H9 (cell line): ENCODE data around the gene ECE1. TPM values are rescaled to one million over a fixed set of nuclear protein-coding genes. Genes with fewer than 3 reads are reported as not detected.
A peak's percentile ranks its signal among the peaks of the same experiment; 100 is the strongest.

ENCODE experiments used
- DNase-seq: peaks from one replicate; pipeline ENCODE4 v3.0.0-alpha.2; 2017
- H2AFZ ChIP-seq: one replicate; pipeline ENCODE4 v1.6.1; 2013; ENCODE audit warnings: mild to moderate bottlenecking, low read length, control low read depth, moderate library complexity
- H2AK5ac ChIP-seq: 2 replicates; pipeline ENCODE4 v1.6.1; 2013; ENCODE audit warnings: low read length, control low read depth, mixed read lengths; ENCODE audit not compliant: insufficient read length
- H2BK120ac ChIP-seq: one replicate; pipeline ENCODE4 v1.6.1; 2013; ENCODE audit warnings: low read depth, mild to moderate bottlenecking, low read length, control low read depth, inconsistent platforms; ENCODE audit not compliant: poor library complexity, severe bottlenecking
- H2BK12ac ChIP-seq: 2 replicates; pipeline ENCODE4 v1.6.1; 2013; ENCODE audit warnings: low read length, control low read depth, mixed read lengths, low read depth; ENCODE audit not compliant: insufficient read length
- H2BK15ac ChIP-seq: 2 replicates; pipeline ENCODE4 v1.6.1; 2013; ENCODE audit warnings: low read depth, low read length, control low read depth
- H2BK20ac ChIP-seq: one replicate; pipeline ENCODE4 v1.6.1; 2013; ENCODE audit warnings: low read depth, mild to moderate bottlenecking, low read length, control low read depth, inconsistent platforms; ENCODE audit not compliant: poor library complexity, severe bottlenecking
- H2BK5ac ChIP-seq: 2 replicates; pipeline ENCODE4 v1.6.1; 2013; ENCODE audit warnings: low read length, control low read depth, mixed read lengths; ENCODE audit not compliant: insufficient read length
- H3K14ac ChIP-seq: 2 replicates; pipeline ENCODE4 v1.6.1; 2013; ENCODE audit warnings: low read length, control low read depth; ENCODE audit not compliant: insufficient read depth
- H3K18ac ChIP-seq: 2 replicates; pipeline ENCODE4 v1.6.1; 2013; ENCODE audit warnings: low read depth, mild to moderate bottlenecking, mixed read lengths, low read length, control low read depth; ENCODE audit not compliant: insufficient read length
- H3K23ac ChIP-seq: 2 replicates; pipeline ENCODE4 v1.6.1; 2013; ENCODE audit warnings: low read length, control low read depth, mixed read lengths, low read depth; ENCODE audit not compliant: insufficient read length
- H3K23me2 ChIP-seq: 2 replicates; pipeline ENCODE4 v1.6.1; 2013; ENCODE audit warnings: low read depth, mild to moderate bottlenecking, mixed read lengths, low read length, control low read depth; ENCODE audit not compliant: insufficient read length, poor library complexity, severe bottlenecking
- H3K27ac ChIP-seq: 2 replicates; pipeline ENCODE4 v1.5.1; 2013; ENCODE audit warnings: low read length, control low read depth, mixed read lengths, low read depth; ENCODE audit not compliant: insufficient read length
- H3K27me3 ChIP-seq: 2 replicates; pipeline ENCODE4 v1.6.1; 2013; ENCODE audit warnings: low read length, control low read depth, inconsistent platforms; ENCODE audit not compliant: insufficient read depth
- H3K4ac ChIP-seq: 2 replicates; pipeline ENCODE4 v1.6.1; 2013; ENCODE audit warnings: low read depth, mild to moderate bottlenecking, control low read depth, inconsistent platforms, low read length, moderate library complexity
- H3K4me1 ChIP-seq: 2 replicates; pipeline ENCODE4 v1.6.1; 2013; ENCODE audit warnings: low read length, control low read depth, inconsistent platforms; ENCODE audit not compliant: insufficient read depth
- H3K4me2 ChIP-seq: 2 replicates; pipeline ENCODE4 v1.6.1; 2013; ENCODE audit warnings: low read length, control low read depth, mixed read lengths; ENCODE audit not compliant: insufficient read length, insufficient read depth
- H3K56ac ChIP-seq: 2 replicates; pipeline ENCODE4 v1.6.1; 2013; ENCODE audit warnings: low read depth, mild to moderate bottlenecking, mixed read lengths, low read length, control low read depth; ENCODE audit not compliant: insufficient read length
- H3K79me1 ChIP-seq: 2 replicates; pipeline ENCODE4 v1.6.1; 2013; ENCODE audit warnings: low read depth, mild to moderate bottlenecking, moderate library complexity, low read length, control low read depth, inconsistent platforms; ENCODE audit not compliant: insufficient read depth, poor library complexity, severe bottlenecking
- H3K79me2 ChIP-seq: 2 replicates; pipeline ENCODE4 v1.6.1; 2013; ENCODE audit warnings: low read length, control low read depth, inconsistent platforms; ENCODE audit not compliant: insufficient read depth
- H3K9ac ChIP-seq: 2 replicates; pipeline ENCODE4 v1.6.1; 2013; ENCODE audit warnings: low read length, control low read depth, mixed read lengths; ENCODE audit not compliant: insufficient read length; ENCODE audit errors: extremely low read depth
- H3K9me3 ChIP-seq: one replicate; pipeline ENCODE4 v1.6.1; 2013; ENCODE audit warnings: low read depth, low read length, inconsistent platforms; ENCODE audit not compliant: control insufficient read depth
- H3T11ph ChIP-seq: one replicate; pipeline ENCODE4 v1.6.1; 2013; ENCODE audit warnings: mild to moderate bottlenecking, low read length, control low read depth, inconsistent platforms
- H4K20me1 ChIP-seq: one replicate; pipeline ENCODE4 v1.6.1; 2013; ENCODE audit not compliant: control insufficient read depth, insufficient read length, insufficient read depth
- H4K5ac ChIP-seq: 2 replicates; pipeline ENCODE4 v1.6.1; 2013; ENCODE audit warnings: low read depth, mild to moderate bottlenecking, mixed read lengths, low read length, control low read depth; ENCODE audit not compliant: insufficient read length
- H4K8ac ChIP-seq: replicated peaks from 2 replicates; pipeline ENCODE4 v1.6.1; 2013; ENCODE audit warnings: low read length, control low read depth, mixed read lengths, low read depth; ENCODE audit not compliant: insufficient read length
- H4K91ac ChIP-seq: 2 replicates; pipeline ENCODE4 v1.6.1; 2013; ENCODE audit warnings: low read depth, mild to moderate bottlenecking, moderate library complexity, mixed read lengths, low read length, control low read depth; ENCODE audit not compliant: insufficient read length
- H3K27ac Mint-ChIP-seq, 3 experiments: 2 replicates in 2 of 3; 3 replicates in 1 of 3; pipeline ENCODE4 v1.8.0; 2020 to 2021; ENCODE audit warnings: mixed read lengths in 3 of 3, mild to moderate bottlenecking in 1 of 3, moderate library complexity in 1 of 3
- H3K27me3 Mint-ChIP-seq: 2 replicates; pipeline ENCODE4 v1.8.0; 2021; ENCODE audit warnings: low read depth, mild to moderate bottlenecking, moderate library complexity, mixed read lengths
- H3K36me3 Mint-ChIP-seq, 3 experiments: 2 replicates in 2 of 3; 3 replicates in 1 of 3; pipeline ENCODE4 v1.8.0; 2020 to 2021; ENCODE audit warnings: low read depth in 3 of 3, mixed read lengths in 3 of 3; ENCODE audit not compliant: insufficient read depth in 1 of 3
- H3K4me1 Mint-ChIP-seq, 2 experiments: 2 replicates each; pipeline ENCODE4 v1.8.0; 2020; ENCODE audit warnings: mixed read lengths in 2 of 2
- H3K4me3 Mint-ChIP-seq, 2 experiments: 2 replicates in 1 of 2; 3 replicates in 1 of 2; pipeline ENCODE4 v1.8.0; 2020 to 2021; ENCODE audit warnings: mild to moderate bottlenecking in 2 of 2, mixed read lengths in 2 of 2, moderate library complexity in 1 of 2
- H3K9me3 Mint-ChIP-seq, 2 experiments: 2 replicates in 1 of 2; 3 replicates in 1 of 2; pipeline ENCODE4 v1.8.0; 2020; ENCODE audit warnings: mild to moderate bottlenecking in 2 of 2, mixed read lengths in 2 of 2, moderate library complexity in 1 of 2
- WGBS: extraction: QIAGEN DNeasy Blood & Tissue Kit; methylation state at CpG from one replicate; pipeline ENCODE4 v1.1.7; 2013; ENCODE audit warnings: missing lambda C conversion rate, low lambda C conversion rate, mixed read lengths; ENCODE audit not compliant: insufficient read length; ENCODE audit errors: extremely low coverage; 5-methylcytosine and 5-hydroxymethylcytosine counted together
- total RNA-seq: library from RNA; stranded (reverse); gene quantifications from 2 replicates; pipeline ENCODE4 v1.2.1, GENCODE V29; 2021
- TF ChIP-seq, protein P1 (sequence below): fragments of 200-600 bp; sonication (generic); conservative IDR thresholded peaks from 3 replicates; pipeline ENCODE4 v1.8.0; 2021; ENCODE audit warnings: antibody characterized with exemption, mild to moderate bottlenecking

ECE1 gene
- total RNA-seq, 1 experiment from 2014 or later = 31.1 TPM

DNA sequence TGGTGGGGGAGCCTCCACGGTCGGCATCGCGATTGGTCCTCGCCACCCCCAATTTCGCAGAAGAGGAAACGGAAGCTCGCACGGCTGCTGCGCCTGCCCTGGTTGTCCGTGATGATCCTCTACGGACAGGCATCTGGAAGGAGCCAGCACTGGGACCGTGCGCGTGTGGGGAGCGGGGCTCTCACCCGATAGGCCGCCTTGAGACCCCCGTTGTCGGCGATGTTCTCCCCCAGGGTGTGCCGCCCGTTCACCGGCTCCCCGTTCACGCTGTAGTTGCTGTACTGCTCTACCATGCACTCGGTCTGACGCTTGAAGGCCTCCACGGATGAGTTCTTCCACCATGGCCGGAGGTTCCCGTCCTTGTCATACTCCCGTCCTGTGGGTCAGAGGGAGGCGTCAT lies 65.2 kb downstream of the ECE1 start:
- Histone ChIP-seq H3K23me2 (no peaks in the 10 kb centered on the region), H3K9me3 (no peaks in the 10 kb centered on the region), H2AFZ (no peak overlapping the region), H3K4me2 (no peak overlapping the region), H2BK120ac (no peak overlapping the region), H3K4me1 (no peaks in the 10 kb centered on the region), H3K18ac (no peak overlapping the region), H3K56ac (no peak overlapping the region), H3K23ac (no peak overlapping the region), H3K4ac (no peak overlapping the region), H2BK5ac (no peak overlapping the region), H2AK5ac (no peak overlapping the region), H3T11ph (no peak overlapping the region), H4K5ac (no peak overlapping the region), H3K27ac (no peak overlapping the region), H3K27me3 (no peaks in the 10 kb centered on the region), H2BK12ac (no peak overlapping the region), H2BK15ac (no peak overlapping the region), H3K79me2 (no peaks in the 10 kb centered on the region), H4K20me1 (no peaks in the 10 kb centered on the region), H2BK20ac (no peak overlapping the region), H3K79me1 (no peaks in the 10 kb centered on the region), H3K9ac (no peak overlapping the region), H4K8ac (no peak overlapping the region), H4K91ac (no peak overlapping the region), H3K14ac (no peak overlapping the region)
- TF ChIP-seq, protein P1, sequence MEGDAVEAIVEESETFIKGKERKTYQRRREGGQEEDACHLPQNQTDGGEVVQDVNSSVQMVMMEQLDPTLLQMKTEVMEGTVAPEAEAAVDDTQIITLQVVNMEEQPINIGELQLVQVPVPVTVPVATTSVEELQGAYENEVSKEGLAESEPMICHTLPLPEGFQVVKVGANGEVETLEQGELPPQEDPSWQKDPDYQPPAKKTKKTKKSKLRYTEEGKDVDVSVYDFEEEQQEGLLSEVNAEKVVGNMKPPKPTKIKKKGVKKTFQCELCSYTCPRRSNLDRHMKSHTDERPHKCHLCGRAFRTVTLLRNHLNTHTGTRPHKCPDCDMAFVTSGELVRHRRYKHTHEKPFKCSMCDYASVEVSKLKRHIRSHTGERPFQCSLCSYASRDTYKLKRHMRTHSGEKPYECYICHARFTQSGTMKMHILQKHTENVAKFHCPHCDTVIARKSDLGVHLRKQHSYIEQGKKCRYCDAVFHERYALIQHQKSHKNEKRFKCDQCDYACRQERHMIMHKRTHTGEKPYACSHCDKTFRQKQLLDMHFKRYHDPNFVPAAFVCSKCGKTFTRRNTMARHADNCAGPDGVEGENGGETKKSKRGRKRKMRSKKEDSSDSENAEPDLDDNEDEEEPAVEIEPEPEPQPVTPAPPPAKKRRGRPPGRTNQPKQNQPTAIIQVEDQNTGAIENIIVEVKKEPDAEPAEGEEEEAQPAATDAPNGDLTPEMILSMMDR = no peak
- H3K9me3 Mint-ChIP-seq = no peaks in the 10 kb centered on the region
- H3K4me1 Mint-ChIP-seq = no peaks in the 10 kb centered on the region
- no peak overlapping the region for H3K4me3 Mint-ChIP-seq
- no CpG with 5 or more reads among the region's 33 CpGs for WGBS
- DNase-seq = no peak
- no peaks in the 10 kb centered on the region for H3K27me3 Mint-ChIP-seq
- H3K27ac Mint-ChIP-seq = 0 out of 7 replicates have a peak overlapping the region, but pooled peaks of 1 of the 3 experiments have one; percentile 55
- peaks cover 6 to 25% (median 21%) of the 10 kb centered on the region in 3 experiments for H3K36me3 Mint-ChIP-seq
